GM12873 (cell line): Measurements from ENCODE around the gene EMC9.

ENCODE experiments used
- TF ChIP-seq, protein P1 (sequence below): IDR thresholded peaks from 2 replicates; pipeline ENCODE4 v1.5.1; 2012; ENCODE audit warnings: low read depth, mild to moderate bottlenecking, moderate library complexity, low read length, control low read depth; ENCODE audit not compliant: insufficient read depth; ENCODE audit errors: missing control alignments

EMC9 gene

GRCh38 chr14:24108336-24108874 is 33.0 kb downstream of the EMC9 start:
- TF ChIP-seq, protein P1, sequence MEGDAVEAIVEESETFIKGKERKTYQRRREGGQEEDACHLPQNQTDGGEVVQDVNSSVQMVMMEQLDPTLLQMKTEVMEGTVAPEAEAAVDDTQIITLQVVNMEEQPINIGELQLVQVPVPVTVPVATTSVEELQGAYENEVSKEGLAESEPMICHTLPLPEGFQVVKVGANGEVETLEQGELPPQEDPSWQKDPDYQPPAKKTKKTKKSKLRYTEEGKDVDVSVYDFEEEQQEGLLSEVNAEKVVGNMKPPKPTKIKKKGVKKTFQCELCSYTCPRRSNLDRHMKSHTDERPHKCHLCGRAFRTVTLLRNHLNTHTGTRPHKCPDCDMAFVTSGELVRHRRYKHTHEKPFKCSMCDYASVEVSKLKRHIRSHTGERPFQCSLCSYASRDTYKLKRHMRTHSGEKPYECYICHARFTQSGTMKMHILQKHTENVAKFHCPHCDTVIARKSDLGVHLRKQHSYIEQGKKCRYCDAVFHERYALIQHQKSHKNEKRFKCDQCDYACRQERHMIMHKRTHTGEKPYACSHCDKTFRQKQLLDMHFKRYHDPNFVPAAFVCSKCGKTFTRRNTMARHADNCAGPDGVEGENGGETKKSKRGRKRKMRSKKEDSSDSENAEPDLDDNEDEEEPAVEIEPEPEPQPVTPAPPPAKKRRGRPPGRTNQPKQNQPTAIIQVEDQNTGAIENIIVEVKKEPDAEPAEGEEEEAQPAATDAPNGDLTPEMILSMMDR = no peak

DNA sequence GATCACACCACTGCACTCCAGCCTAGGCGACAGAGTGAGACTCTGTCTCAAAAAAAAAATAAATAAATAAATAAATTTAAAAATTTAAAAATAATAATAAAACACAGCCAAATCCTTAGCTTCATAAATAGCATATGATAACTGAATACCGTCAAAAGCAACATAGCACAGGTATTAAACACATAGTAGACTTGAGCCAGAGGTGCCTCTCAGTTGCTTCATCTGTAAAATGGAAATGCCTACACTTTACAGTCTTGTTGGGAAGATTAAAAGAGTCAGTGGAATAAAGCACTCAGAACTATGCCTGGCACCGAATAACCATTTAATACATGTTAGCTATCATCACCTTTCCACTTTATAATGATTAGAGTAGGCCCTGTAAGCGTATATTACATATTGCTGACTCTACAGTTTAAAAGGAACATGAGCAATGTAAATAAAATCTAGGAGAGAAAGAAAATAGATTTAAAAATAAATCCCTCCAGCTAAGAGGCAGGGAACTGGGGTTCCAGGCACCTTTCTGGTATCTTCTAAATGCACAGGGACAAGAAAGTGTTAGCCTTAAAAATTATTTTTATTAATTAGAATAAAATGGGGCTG is 34.6 kb downstream of the EMC9 start:
- TF ChIP-seq, protein P1 = no peak

GRCh38 chr14:24103451-24103850 is 37.9 kb downstream of the EMC9 start:
- TF ChIP-seq, protein P1 = no peak

- TF ChIP-seq, protein P1 = no peak
Measured at GRCh38 chr14:24102357-24103048, 38.9 kb downstream of the EMC9 start.

- TF ChIP-seq, protein P1 = no peak
Measured at GRCh38 chr14:24100982-24101494, 40.4 kb downstream of the EMC9 start.

DNA sequence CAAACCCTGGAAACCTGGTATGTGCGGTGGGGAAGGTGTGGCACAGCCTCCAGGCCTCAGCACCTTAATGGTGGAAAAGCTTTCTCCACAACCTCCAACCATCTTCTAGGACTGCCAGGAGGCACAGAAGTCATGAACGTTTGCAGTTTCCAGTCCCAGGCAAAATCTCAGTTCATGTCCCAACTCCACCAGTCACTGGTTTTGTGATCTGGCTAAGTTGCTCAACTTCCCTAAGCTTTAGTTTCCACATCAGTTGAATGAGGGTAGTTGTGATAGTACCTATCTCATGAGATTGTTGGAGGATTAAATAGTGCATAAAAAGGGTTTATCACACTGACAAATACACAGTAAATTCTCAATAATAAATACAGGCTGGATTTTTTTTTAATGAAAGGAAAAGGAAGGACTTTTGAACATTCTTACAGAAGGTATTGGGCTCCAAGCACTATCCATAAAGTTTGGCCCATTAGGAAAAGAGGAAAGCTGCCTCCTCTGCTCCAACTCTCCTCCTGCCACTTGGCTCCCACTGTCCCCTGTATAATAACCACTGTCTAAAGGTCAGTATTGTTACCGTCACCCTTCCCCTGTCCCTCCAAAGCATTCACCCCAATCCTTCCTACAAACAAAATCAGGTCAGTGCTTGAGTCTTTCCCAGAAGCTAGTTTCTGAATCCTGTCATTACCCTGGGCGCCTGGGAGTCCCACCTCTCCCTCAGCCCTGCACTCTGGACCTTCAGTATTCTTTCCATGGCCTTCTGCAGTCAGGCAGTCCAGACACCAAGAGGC is 41.0 kb downstream of the EMC9 start:
- TF ChIP-seq, protein P1 = no peak
